ENCODE data around the gene DOCK9.

Gene DOCK9

DNA sequence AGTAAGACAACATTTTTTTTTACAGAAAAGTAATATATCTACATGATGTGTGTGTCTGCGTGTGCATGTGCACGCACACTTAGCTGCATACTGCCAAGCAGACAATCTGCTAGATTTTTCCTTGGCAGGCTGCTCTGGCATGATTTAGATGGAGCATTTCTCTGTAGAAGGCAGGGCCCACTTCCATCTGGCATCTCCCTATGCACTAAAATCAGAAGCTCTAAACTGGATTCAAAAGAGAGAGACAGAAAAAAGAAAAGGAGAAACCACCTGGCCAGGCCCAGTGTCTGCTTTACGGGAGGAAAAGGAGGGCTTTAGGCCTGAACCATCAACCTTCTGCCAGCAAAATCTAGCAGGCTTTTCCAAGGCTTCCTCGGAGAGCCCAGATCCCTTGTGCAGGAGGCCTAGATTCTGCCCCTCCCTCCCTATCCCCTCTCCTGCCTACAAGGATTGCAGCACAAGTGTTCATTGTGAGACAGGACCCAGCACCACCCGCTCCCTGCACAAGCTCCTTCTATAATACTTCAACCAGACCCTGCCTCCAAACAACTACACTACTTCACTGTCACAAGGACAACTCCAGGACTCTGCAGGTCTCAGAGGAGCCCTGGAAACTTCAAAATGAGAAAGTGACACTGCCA, 99.3 kb downstream of the DOCK9 start:
- no peak for DNase-seq

DNA sequence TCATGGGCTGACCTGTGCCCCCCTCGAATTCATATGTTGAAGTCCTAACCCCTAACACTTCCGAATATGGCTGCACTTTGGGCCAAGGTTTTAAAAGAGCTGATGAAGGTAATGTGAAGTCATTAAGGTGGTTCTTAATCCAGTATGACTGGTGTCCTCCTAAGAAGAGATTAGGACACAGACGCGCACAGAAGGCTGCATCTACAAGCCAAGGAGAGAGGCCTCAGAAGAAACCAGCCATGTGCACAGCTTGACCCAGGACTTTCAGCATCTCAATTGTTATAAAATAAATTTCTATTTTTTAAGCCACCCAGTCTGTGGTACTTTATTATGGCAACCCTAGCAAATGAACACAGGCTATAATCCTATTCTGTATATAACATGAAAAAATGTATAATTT, 99.9 kb downstream of the DOCK9 start:
- no peak for DNase-seq

DNA sequence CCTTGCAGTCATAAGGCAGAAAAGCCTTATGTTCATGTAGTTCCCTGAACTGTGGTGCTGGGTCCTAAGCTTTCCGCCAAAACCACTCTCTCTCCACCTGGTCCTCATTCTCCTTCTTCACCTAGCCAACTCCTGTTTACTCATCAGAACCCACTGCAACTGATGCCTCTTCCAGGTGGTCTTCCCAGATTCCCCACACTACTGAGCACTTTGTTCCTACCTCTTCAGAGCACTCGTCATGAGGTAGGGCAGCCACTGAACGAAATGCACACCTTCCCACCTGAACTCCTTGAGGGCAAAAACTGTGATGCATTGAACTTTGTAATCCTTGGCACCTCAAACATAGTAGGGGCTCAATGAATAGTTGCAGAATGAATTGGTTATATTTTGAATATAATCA, 100.4 kb downstream of the DOCK9 start:
- DNase-seq: no peak

DNA sequence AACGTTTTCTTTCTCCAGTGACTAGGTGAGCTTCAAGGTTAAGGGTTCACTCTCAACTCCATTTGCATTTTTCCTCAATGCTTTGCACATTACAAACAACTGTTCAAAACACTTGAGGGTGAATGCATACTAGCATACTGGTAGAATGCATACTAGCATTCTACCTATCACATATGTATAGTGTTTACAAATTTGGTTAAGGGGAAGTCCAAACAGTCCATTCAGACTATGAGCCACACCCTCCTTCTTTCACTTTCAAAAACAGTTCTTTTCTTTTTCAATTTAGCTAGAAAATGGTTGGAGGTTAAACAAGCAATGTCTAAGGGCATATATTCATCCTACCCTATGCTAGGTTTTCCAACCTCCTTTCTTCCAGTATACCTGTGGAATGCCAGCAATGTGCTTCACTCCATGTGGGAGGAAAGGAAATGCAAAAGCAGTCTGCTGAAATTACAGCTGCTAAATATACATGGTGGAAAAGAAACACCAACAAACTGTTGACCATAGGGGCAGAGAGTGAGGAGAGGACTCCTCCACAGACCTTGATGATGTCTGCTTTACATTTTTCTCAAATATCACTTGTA, 102.6 kb downstream of the DOCK9 start:
- no peak for DNase-seq

DNA sequence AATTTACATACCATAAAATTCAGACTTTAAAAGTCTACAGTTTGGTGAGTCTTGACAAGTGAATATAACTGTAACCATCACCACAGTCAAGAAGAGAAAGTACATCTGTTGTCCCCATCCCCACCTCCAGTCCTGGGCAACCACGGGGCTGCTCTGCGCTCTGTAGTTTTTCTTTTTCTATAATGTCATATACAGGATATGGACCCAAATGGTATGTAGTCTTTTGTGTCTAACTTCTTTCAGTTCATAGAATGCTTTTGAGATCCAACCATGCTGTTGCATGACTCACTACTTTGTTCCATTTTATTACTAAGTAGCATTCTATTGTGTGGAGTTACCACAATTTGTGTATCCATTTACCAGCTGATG, 103.9 kb downstream of the DOCK9 start:
- no peak for DNase-seq

DNA sequence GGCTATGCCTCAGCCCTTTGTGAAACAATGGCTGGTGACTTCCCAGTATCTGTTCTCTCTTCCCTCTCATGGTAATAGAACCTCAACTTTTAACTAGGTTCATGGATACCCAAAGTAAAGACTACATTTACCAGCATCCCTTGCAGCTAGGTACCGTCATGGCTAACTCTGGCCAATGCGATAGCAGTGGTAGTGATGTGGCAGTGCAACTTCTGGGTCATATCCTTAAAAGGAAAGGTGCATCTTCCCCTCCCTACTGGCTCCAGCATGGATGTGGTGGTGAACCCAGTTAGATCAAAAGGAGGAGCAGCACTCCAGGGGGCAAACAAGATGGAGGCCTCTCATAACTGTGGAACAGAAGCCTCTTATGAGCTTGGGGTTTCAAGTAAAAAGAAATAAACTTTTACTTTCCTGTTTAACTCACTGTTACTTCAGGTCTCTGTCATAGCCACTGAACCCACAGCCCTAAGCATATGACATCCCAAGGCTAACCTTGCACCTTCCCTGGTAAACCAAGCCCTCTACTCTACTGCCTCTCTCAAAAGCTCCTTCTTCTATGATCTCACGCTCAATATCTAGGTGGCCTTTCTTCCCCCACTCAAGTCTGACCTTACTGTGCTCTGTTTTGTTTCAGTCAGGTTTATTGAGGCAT, 104.4 kb downstream of the DOCK9 start:
- DNase-seq: no peak

DNA sequence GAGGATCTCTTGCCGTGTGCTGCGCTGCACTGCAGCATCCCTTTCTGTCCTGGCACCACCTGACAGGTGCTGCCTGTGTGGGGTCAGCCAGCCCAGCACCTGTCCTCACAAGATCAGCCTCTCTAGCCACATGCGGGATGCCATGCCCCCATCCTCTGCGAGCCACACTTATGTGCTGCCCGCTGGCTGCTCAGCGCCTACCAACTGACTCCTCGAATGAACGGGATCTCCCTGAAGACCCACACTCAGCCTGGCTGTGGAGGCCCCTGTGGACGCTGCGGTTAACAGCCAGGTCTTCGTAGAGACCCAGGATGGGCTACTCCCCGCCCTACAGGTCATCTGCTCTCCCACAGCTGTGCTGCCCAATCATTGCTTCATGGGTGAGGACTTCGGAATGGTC, 106.1 kb downstream of the DOCK9 start:
- DNase-seq: no peak

DNA sequence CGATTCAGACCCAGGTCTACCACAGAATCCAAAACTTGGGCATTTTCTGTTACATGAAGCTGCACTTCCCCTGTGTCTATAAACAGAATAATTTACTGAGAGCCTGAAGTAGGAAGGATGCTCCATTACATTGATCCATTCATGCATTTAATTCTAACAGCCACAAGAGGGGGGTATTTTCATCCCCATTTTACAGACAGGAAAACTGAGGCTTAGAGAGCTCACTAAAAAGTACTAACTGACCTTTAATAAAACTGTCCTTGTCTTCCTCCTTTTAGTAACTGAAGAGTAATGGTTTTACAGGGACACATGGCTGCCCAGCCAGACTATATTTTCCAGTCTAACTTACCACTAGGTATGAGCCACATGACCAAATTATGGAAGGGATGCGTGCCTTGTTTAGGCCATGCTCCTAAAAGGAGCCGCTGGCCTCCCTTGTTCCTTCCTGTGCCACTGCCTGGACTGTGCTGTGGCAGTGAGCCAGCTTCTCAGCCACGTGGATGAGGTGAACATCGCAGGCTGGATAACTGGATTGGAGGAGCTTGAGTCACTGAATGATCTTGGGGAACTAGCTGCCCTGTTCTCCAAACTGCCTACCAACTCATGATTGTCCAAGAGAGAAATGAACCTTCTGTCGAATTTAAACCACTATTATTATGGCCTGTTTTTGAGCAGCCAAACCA, 108.3 kb downstream of the DOCK9 start:
- DNase-seq: no peak

DNA sequence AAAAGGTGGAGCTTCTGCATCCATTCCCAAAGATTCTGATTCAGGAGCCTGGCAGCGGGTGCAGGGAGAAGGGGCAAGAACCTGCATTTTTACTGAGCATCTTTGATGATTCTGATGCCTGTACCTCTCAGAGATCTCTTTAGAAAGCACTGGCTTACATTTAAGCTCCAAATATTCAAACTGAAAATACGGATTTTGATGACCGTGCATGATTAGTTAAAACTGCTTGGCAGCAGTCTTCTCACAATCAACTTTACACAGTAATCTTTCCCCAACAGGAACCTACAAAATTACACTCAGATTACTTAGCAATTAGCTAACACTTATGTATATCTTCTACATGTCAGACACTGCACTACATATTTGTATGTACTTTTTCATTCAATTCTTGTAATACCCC, 108.9 kb downstream of the DOCK9 start:
- DNase-seq: no peak

DNA sequence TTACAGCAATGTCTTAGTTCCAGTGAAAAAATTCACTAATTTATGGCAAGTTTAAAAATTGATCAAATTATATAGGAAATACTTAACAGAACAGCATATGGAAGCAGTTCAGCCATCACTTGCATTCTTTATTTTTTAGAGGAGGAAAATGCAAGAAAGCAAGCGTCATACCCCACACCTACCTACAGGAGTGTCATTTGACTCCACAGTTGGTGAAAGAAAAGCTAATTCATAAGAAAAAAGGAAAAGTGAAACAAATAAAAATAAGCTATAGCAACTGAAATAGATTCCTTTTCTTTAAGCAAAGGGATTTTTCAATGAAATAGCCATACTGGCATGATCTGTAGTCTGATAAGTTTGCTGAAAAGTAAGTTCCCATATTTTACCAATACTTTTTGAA, 111.0 kb downstream of the DOCK9 start:
- DNase-seq: peak; percentile 1

DNA sequence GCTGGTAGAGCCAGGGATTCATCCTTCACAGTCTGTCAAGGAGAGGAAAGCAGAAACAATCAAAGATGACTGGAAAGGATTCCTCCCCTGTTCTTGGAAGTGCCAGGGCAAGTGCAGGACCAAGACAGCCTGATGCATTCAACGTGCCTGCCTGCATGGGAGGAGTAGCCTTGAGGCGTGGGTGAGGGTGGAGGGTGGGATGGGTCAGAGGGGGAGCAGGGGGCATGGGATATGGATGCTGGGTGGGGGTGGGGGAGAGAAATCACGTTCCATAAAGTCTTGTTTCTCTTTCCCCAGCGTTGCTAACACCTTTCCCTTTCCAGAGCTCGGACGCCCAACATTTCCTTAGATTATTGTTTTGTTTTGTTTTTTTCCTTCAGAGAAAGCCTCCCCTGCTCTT, 117.4 kb downstream of the DOCK9 start:
- DNase-seq: no peak

DNA sequence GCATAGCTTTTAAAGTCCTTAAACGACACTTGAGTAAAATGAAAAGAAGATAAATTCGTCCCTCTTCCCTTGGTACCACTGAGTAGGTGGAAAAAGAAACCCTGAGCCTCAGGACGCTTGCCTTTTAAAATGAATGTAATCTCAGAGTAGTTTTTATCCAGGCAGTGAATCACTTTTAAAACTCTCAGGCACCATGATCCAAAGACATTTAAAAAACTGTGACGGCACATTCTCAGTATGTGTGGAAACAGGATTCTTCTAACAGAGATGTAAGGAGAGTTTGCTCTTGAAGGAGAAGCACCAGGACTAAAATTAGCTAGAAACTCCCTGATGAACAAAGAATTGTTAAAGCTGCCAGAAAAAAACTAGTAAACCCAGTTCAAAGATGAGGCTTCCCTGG, 119.7 kb downstream of the DOCK9 start:
- DNase-seq: no peak

DNA sequence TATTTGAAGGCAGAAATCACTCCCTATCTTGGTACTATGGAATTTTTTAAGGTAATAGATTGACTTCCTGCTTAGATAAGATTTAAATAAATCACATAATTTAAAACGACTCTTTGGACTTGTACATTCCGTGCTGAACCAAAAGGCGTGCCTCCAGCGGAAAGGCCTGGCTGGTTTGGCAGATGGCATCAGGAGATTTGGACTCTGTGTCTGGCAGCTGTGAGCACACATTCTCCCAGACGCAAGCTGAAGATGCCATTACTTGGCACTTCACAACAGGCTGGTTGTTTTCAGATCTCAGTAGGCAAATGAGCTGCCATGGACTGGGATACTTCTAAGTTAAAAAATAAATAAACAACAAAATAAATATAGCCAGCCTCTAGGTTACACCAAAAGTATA, 120.9 kb downstream of the DOCK9 start:
- no peak for DNase-seq

DNA sequence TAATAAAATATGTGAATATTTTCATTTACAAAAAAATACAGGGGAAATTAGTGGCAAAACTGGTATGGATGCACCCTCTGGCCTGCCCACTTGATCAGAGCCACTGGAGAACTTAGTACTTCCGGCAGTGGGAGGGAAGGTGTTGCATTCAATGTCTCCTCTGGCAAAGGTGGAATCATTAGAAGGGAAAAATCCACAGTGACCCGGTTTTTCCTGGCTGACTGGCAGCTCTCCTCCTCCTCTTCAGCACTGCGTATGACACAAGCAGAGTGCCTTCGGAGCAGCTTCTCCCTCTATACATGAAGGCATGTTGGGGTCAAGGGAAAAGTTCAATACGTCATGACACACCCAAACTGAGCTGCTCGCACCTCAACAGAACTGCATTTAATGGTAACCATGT, 123.4 kb downstream of the DOCK9 start:
- DNase-seq: no peak

DNA sequence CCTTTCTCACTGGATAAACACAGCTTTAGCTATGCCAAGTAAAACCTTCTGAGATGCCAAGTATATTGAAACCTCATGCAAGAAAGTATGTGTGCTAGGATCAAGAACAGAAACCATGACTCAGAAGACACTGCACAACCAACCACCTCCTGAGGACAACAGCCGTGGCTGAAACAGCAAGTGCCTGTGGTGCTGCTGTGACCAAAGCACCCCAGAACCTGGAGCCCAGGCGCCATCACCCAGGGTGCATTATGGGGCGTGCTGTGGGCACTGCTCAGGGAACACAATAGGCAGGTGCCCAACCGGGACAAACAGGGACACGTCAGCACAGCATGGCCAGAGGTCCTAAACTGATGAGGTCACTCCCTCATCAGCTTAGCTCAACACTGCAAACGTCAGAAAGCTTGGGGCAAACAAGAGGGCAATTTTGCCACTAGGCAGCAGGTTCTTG, 124.1 kb downstream of the DOCK9 start:
- no peak for DNase-seq

DNA sequence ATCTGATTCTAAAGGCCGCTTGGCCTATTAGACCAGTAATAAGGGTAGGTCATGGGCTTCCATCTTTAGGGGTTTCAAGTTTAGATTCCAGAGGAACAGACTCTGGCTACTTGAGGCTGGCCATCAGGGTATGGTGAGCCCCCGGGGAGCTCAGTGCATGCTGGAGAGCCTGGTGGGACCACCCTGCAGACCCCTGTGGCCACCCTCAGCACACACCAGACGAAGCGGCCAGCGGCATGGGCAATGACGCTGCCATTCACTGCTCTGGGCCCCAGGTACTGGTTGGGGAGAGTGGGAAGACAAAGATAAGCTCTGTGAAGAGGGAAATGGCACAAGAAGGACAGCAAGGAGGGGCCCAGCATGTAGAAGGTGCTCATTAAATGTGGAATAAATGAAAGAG, 126.6 kb downstream of the DOCK9 start:
- no peak for DNase-seq

DNA sequence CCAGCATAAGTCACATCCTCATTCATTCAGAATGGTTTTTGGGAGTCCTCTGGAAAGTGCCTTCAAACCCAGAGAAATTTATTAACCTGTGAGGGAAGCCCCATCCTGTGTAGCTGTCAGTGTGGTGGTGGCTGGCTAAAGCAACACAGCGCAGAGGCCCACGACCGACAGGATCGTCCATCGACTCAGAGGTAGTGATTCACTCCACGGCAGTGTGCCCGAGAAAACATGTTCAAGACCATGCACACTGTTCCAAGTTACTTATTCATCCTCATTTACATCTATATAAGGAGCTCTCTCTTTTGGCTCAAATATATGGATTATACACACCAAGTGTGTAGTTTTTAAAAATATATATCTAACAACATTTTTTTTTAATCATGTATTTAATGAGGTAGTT, 129.1 kb downstream of the DOCK9 start:
- DNase-seq: no peak

DNA sequence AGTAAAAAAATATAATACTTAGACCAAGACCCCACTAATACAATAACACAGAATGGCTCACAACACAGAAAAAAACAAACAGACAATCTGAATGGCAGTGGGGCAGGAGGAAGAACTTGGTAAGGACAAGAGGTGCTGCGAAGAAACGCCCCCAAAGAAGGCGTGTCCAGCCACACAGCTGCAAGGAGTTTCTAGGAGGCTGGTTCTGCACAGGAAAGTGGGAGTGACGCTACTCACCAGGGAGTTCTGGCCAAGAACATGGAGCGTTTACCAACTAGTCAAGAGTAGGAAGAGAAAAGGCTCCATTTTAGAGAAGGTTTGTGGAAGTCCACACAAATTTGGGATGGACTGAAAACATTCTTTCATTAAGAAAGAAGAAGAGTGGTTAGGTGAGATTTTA, 130.1 kb downstream of the DOCK9 start:
- no peak for DNase-seq

DNA sequence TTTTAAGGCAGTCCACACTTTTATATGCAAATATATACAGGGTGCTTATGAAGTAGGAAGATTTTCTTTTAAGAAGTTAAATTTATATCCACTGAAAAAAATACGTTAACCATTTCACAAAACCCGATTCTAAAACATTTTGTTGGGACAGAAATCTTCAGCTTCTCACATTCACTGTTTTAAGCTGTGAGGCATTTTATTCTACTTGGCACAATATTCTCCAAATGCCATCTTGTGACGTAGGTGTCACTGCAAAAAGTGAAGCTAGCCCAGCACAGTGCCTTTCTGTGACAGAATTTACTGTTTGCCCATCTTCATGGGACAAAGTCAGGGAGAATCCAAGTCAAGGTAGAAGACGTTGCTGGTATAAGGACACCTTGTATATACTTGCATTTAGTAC, 130.9 kb downstream of the DOCK9 start:
- DNase-seq: no peak

DNA sequence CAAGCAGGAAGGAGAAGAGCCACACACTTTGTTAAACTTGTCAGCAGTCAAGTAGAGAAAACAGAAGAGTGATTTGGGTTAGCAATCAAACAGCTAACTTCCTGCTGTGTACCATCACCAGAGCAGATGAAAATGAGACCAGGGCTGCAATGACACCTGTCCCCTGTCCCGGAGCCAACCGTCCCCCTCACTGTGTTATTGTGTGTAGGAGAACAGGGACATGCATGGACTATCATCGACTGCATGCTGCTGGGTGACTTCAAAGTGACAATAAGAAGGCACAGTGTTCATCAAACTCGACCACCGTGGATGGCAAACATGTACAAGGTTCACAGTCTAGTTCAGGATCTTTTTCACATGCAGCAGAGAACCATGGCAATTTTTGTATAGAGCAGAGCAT, 131.3 kb downstream of the DOCK9 start:
- no peak for DNase-seq

DNA sequence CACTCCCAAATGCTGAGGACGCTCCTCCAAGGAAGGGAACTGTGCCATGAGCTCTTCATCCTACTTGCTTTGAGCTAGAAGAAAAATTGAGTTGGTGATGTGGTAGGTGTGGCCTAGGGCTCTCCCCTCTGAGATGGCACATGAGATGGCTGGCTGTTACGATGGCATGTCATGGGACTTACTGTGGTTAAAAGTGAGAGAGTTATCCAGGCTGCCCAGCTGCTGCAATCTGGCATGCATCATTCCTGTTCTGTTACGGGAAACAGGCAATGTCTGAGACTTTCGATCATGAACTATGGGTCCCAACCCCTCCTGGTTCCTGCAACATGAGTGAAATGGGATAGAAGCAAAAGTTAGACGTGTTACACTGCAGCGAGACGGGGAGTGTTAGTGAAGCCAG, 132.1 kb downstream of the DOCK9 start:
- no peak for DNase-seq

DNA sequence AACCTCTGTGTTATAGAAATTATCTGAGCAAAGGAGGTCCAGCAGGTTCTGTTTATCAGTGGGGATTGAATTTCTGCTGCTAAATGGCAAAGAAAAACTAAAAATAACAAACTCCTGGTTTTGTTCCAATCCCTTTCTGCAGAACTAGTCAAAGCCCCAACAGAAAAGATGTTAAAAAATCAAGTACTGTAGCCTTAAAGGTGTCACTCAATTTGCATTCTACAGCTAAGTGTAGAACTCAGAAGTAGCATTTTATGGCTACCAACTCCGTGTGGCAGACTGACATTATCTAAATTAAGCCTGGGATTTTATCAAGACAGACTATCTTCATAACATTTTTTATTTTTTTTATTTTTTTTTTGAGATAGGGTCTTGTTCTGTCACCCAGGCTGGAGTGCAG, 133.8 kb downstream of the DOCK9 start:
- no peak for DNase-seq

DNA sequence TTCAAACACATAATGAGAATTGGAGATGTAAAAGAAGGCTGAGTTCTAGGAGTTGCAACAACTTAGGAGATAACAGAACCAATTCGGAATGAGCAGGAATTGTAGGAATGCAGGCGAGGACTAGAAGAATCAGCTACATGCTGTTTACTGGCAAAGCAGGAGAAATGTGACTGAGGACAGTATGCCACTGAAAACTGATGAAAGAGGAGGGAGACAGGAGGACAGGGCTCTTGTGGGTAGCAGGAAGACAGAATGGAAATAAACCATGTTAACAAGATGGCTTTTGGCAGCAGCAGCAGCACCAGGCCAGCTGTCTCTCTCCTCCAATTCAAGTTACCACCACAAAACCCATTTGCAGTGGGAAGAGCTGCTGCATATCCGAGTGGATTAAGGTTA, 134.4 kb downstream of the DOCK9 start:
- no peak for DNase-seq

DNA sequence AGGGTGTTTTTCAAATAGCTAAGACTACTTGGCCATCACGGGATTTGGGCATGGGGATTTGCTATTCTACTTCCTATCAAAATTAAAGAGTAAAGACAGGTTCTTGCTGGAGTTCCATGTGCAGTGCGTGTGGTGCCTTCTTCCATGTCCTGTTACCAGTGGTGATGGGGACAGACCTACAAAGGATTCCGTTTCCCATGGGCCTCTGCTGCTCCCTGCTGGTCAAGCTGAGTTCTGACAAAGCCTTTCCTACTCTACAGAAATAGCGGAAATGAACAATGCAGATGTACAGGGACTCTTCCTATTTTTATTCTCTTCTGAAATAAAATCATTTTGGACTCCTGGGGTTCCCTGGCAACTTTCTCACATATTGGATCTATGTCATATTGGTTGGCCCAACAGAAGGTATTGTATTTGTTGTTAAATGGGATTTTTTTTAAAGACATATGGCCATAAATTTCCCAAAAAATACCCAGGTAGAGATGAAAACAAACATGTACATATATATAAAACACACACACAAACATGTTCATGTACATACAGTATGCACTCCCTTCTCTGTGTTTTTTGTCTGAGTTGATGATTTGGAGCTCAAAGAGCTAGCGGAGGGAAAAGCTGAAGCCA, 134.9 kb downstream of the DOCK9 start:
- peak; percentile 78 for DNase-seq
